ENCODE data around the gene GAST. TPM values are rescaled to one million over a fixed set of nuclear protein-coding genes. Genes with fewer than 3 reads are reported as not detected.

GAST gene
- total and polyA plus RNA-seq, 10 of the 15 experiments (the other 5 are each of a cell fraction or from before 2014, with no cell fraction given) = not detected

DNA sequence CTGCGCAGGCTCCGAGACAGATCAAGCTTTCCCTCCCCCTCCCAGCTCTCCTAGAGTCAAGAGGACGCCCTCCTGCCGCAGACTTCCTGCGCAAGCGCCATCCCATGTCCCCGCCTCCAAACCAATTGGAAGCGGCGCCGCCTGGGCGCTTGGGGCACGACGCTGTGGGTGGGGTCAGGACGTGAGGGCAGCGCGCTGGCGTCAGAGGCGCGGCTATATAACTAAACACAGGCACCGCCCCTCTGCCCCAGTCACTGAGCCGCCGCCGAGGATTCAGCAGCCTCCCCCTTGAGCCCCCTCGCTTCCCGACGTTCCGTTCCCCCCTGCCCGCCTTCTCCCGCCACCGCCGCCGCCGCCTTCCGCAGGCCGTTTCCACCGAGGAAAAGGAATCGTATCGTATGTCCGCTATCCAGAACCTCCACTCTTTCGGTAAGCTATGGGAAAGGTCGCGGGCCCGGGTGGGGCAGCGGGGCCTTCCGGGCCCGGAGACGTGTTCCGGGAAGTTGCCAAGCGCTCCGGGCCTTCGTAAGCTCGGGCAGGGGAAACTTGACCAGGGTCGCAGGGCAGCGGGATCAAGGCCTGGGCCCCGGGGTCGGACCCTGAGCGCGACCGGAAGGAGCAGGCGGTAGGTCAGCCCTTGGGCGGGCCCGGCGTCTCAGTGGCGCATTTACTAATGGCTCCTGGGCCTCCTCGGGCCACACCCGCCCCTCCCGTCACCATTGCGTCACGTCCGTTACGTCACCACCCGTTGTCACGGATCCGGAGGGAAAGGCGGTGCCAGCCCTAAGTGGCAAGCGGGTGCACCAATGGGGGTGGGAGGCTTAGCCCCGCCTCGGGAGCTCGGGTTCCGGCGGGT lies 23.3 kb upstream of the GAST start, which contains the start of gene EIF1 (continued):
- TF ChIP-seq CEBPB (IDR thresholded peaks at IDR 0.05; ENCODE audit: borderline replicate concordance in 1 of 2, low read depth in 2 of 2, low read length in 2 of 2) (peak in 1 of 2 experiments; percentile 89; a peak in 2 of 4 replicates), MTA3 (IDR thresholded peaks at IDR 0.05; ENCODE audit: borderline replicate concordance, low read length) (0 out of 2 replicates have a peak, but pooled peaks have one; percentile 57), TCF7 (IDR thresholded peaks at IDR 0.05; ENCODE audit: borderline replicate concordance) (no peak)
- TF ChIP-seq, protein P1, sequence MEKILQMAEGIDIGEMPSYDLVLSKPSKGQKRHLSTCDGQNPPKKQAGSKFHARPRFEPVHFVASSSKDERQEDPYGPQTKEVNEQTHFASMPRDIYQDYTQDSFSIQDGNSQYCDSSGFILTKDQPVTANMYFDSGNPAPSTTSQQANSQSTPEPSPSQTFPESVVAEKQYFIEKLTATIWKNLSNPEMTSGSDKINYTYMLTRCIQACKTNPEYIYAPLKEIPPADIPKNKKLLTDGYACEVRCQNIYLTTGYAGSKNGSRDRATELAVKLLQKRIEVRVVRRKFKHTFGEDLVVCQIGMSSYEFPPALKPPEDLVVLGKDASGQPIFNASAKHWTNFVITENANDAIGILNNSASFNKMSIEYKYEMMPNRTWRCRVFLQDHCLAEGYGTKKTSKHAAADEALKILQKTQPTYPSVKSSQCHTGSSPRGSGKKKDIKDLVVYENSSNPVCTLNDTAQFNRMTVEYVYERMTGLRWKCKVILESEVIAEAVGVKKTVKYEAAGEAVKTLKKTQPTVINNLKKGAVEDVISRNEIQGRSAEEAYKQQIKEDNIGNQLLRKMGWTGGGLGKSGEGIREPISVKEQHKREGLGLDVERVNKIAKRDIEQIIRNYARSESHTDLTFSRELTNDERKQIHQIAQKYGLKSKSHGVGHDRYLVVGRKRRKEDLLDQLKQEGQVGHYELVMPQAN (conservative IDR thresholded peaks at IDR 0.05) = peak; percentile 77

DNA sequence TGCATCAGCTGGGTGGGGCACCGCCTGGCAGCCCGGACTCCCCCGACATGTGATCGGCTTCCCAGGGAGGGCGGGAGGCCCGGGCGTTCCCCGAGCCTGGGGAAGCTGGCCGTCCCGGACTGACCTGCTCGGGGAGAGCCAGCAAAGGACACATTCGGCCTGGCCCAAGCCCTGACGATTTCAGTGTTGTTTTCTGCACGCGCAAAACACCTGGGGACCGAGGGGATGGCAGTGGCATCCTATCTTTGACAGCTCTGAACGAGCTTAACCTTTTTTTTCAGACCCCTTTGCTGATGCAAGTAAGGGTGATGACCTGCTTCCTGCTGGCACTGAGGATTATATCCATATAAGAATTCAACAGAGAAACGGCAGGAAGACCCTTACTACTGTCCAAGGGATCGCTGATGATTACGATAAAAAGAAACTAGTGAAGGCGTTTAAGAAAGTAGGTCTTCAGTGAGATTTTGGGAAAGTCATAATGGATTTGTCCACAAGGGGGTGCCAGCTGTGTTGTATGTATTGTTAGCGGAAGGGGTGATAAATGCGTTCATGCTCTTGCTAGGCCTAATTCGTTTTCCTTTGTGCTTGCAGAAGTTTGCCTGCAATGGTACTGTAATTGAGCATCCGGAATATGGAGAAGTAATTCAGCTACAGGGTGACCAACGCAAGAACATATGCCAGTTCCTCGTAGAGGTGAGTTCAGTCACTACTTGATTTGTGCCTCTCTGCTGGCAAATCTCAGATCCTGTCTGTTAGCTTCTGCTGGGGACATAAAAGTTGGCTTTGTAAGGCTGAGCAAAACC lies 22.4 kb upstream of the GAST start:
- ChIA-PET RAD21 (ENCODE audit: unreplicated experiment) (interaction anchor here (0.7 to 5.7 kb wide), 8 partner anchors 11 to 1128 kb away, joined by 3 to 117 read pairs (median 4); partner anchors contain the start of gene KLHL11), CTCF (interaction anchor here (0.7 to 10.4 kb wide), 16 partner anchors 9 to 1070 kb away, joined by 3 to 265 read pairs (median 3); partner anchors contain the start of gene P3H4), SMC1A (ENCODE audit: uncharacterized antibody, unreplicated experiment) (interaction anchor here (3.3 to 5.7 kb wide), 3 partner anchors 11 to 24 kb away, joined by 27 to 122 read pairs (median 76); no protein-coding TSS in a partner anchor), POLR2A (interaction anchor here (0.7 to 4.8 kb wide), 6 partner anchors 12 to 871 kb away, joined by 3 to 177 read pairs (median 3); partner anchors contain the start of genes JUP and ODAD4)
- Histone ChIP-seq H3K4me3 (peak overlapping the region; percentile 87), H3K79me2 (ENCODE audit: control insufficient read depth, insufficient read depth, low read length) (peaks cover 28% of the 10 kb centered on the region), H3K4me2 (ENCODE audit: control insufficient read depth, insufficient read depth) (peak overlapping the region; percentile 90), H3K27me3 (replicated peaks in 1 of 2; ENCODE audit: control insufficient read depth in 2 of 2, insufficient read depth in 2 of 2, low read length in 1 of 2) (no peaks in the 10 kb centered on the region), H3K9ac (ENCODE audit: control insufficient read depth, insufficient read depth, low read length) (peak overlapping the region; percentile 100), H3K36me3 (ENCODE audit: control insufficient read depth in 2 of 2, insufficient read depth in 2 of 2, low read length in 1 of 2) (peaks cover 19 to 35% of the 10 kb centered on the region in 2 experiments), H2AFZ (ENCODE audit: control insufficient read depth, low read depth, low read length) (no peak overlapping the region), H4K20me1 (ENCODE audit: control insufficient read depth, insufficient read depth) (peaks cover 18% of the 10 kb centered on the region), H3K4me1 (ENCODE audit: control insufficient read depth, insufficient read depth, low read length) (peaks cover 11% of the 10 kb centered on the region), H3K27ac (ENCODE audit: control insufficient read depth, insufficient read depth) (peak overlapping the region; percentile 100), H3K9me3 (replicated peaks; ENCODE audit: control insufficient read depth, insufficient read depth, low read length) (no peaks in the 10 kb centered on the region; the same call in 2 of the 3 replicates)
- FAIRE-seq (no peak), ATAC-seq (no peak), DNase-seq (ENCODE audit: low read depth, low spot score) (no peak)
- intact Hi-C loops (cut with micrococcal nuclease; ENCODE audit: unreplicated experiment) (loop anchor here (2.0 kb wide), 1 partner anchor 23 kb away; no protein-coding TSS in a partner anchor), in situ Hi-C loops (cut with MboI) (loop anchor here (25.0 kb wide), 2 partner anchors 1523 to 1673 kb away; partner anchors contain the start of gene TMEM106A)
- BruUV-seq (replicated peaks) = no TSS peak
- WGBS (ENCODE audit: insufficient coverage, insufficient replicate concordance, low lambda C conversion rate, missing lambda C conversion rate) = under 1% methylated on average over 27 of the region's 27 CpGs
- TF ChIP-seq RUNX3 (IDR thresholded peaks at IDR 0.05; ENCODE audit: low read length) = peak; percentile 6; the same call in 1 of the 2 replicates
- no peak for TF ChIP-seq IRF4 (IDR thresholded peaks at IDR 0.05; ENCODE audit: low read depth, low read length)
- TF ChIP-seq BACH1 (IDR thresholded peaks at IDR 0.05; ENCODE audit: borderline replicate concordance) = peak; percentile 68; the same call in 1 of the 2 replicates
- TF ChIP-seq, protein P2, sequence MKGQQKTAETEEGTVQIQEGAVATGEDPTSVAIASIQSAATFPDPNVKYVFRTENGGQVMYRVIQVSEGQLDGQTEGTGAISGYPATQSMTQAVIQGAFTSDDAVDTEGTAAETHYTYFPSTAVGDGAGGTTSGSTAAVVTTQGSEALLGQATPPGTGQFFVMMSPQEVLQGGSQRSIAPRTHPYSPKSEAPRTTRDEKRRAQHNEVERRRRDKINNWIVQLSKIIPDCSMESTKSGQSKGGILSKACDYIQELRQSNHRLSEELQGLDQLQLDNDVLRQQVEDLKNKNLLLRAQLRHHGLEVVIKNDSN (IDR thresholded peaks at IDR 0.05; ENCODE audit: borderline replicate concordance, extremely low read length, insufficient read depth, low read depth, low read length) = peak; percentile 69
- no peak for TF ChIP-seq CBFB (IDR thresholded peaks at IDR 0.05; ENCODE audit: low read depth)
- TF ChIP-seq FOXM1 (IDR thresholded peaks at IDR 0.05; ENCODE audit: low read depth, low read length) = peak; percentile 61
- peak; percentile 39; the same call in 1 of the 2 replicates for TF ChIP-seq FOXK2 (IDR thresholded peaks at IDR 0.05)
- TF ChIP-seq SIN3A (IDR thresholded peaks at IDR 0.05; ENCODE audit: low read depth, low read length) = peak; percentile 58; the same call in 1 of the 2 replicates
- peak; percentile 38; the same call in 1 of the 2 replicates for TF ChIP-seq STAT3 (IDR thresholded peaks at IDR 0.05; ENCODE audit: low read depth, low read length)
- peak; percentile 60; the same call in 1 of the 2 replicates for TF ChIP-seq MTA3 (IDR thresholded peaks at IDR 0.05; ENCODE audit: borderline replicate concordance, low read length)

All from GM12878 (cell line).